ENCODE data around the gene CFD.
"Not testable (repeated sequence)": the region's sequence is repeated elsewhere in the genome, so short reads cannot be mapped to it uniquely, and the experiment has no call there.

The CFD gene

DNA sequence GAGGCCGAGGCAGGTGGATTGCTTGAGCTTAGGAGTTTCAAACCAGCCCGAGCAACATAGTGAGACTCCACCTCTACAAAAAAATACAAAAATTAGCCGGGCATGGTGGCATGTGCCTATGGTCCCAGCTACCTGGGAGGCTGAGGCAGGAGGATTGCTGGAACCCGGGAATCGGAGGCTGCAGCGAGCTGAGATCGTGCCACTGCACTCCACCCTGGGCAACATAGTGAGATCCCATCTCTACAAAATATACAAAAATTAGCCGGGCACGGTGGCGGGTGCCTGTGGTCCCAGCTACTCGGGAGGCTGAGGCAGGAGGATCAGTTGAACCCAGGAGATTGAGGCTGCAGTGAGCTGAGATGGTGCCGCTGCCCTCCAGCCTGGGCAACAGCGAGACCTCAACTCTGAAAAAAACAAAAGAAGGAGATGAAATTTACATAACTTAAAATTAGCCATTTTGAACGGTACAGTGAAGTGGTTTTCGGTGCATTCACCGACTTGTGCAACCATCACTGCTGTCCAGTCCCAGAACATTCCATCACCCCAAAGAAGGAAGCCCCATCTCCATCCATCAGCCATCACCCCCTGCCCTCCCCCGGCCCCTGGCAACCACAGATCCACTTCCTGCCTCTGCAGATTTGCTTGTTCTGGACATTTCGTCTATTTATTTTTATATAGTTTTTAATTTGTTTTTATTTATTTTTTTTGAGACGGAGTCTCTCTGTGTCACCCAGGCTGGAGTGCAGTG is 33.4 kb upstream of the CFD start:
- no peak for DNase-seq (ENCODE audit: low read depth in 2 of 2)

DNA sequence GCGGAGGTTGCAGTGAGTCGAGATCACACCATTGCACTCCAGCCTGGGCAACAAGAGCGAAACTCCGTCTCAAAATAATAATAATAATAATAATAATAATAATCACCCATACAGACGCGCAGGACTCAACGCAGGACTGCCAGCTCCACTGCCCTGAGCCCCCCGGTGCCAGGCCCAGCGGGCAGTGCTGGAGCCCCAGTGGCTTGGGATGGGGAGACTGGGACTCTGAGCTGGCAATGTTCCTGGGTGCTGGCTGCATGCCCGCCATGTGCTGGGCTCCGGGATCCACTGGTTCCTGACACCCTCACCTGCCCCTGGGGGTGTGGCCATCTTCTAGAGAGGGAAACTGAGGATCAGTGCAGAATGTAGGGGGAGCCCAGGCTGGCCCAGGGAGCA is 32.2 kb upstream of the CFD start:
- DNase-seq (ENCODE audit: low read depth in 2 of 2): no peak

DNA sequence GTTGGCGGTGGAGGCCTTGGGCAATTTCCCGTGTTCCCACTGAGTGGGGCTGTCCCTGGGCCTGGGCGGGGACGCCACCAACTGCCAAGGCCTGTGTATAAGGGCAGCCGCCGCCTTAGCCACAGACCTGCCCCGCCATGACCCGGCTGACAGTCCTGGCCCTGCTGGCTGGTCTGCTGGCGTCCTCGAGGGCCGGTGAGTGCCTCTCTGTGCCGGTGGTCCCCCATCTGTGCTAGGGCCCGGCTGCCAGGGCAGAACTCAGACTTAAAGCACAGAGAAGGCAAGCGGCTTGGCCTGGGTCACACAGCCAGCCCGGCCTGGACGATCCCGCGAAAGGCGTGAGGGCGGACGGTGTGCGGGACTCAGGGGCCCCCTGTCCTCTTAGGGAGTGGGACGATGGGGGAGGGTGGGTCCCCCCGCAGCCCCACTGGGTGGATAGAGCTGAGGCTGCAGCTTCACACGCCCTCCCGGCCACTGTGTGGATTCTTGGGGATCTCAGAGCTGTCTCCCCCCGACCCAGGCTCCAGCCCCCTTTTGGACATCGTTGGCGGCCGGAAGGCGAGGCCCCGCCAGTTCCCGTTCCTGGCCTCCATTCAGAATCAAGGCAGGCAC is 31.6 kb upstream of the CFD start, which contains the start of gene AZU1:
Gene AZU1, plus strand, starts transcription at position 128 of the 612 bp plus-strand sequence. Its CDS starts 10 bp downstream, at position 138.
- no peak for DNase-seq (ENCODE audit: low read depth in 2 of 2)

DNA sequence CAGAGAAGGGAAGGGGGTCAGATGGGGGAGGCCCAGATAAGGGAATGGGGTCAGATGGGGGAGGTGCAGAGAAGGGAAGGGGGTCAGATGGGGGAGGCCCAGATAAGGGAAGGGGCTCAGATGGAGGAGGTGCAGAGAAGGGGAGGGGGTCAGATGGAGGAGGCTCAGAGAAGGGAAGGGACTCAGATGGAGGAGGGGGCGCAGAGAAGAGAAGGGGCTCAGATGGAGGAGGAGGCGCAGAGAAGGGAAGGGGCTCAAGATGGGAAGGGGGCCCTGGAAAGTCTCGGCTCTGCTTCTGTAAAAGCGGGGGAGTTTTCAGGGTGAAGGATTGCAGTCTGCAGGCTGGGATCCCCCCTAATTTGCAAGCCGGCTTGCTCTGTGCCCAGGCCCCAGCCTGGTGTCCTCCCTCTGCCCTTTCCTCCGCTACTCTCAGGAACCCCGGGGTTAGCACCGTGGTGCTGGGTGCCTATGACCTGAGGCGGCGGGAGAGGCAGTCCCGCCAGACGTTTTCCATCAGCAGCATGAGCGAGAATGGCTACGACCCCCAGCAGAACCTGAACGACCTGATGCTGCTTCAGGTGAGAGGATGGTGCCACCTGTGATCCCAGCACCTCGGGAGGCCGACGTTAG is 30.2 kb upstream of the CFD start:
- no peak for DNase-seq (ENCODE audit: low read depth in 2 of 2)

DNA sequence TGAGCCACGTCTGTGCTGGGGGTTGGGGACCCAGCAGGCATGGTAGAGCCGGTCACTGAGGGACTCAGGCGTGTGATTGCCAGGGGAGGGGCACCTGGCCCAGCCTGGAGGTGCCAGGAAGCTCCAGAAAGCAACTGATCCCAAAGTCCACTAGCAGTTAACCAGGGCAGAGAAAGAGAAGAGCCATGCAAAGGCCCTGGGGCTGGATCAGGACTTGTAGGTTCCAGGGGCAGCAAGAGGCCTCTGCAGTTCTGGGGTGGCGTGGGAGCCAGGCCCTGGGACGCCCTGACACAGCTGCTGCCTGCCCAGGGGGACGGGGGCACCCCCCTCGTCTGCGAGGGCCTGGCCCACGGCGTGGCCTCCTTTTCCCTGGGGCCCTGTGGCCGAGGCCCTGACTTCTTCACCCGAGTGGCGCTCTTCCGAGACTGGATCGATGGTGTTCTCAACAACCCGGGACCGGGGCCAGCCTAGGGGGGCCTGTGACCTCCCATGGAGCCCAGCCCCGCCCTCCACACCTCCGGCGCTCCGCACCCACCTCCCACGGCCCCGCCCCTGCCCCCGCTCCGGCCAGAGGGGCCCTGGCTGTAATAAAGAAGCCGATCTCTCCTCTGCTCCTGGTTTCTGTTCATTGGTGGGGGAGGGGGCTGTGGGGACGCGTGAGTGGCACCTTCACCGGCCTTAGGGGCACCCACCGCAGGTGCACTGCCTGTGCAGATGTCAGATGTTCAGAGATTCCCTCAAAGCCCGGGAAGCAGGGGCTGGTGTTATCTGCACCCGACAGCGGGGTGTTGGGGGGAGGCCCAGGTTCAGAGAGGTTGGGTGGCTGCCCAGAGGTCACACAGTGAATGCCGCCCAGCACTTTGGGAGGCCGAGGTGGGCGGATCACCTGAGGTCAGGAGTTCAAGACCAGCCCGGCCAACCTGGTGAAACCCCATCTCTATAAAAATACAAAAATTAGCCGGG is 27.8 kb upstream of the CFD start:
- no peak for DNase-seq (ENCODE audit: low read depth in 2 of 2)

DNA sequence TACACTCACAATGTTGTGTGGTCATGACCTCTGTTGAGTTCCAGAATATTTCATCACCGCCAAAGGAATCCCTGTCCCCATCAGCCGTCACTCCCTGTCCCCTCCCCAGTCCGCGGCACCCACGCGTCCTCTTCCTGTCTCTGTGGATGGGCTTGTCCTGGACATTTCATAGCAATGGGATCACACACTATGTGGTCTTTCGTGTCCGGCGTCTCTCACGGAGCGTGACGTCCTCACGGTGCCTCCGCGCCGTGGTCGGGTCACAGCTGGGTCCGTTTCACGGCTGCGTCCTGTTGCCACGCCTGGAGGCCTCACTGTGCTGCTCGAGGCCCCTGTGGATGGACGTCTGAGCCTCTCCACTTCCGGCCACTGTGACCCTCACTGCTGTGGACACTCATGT is 25.2 kb upstream of the CFD start:
- DNase-seq (ENCODE audit: low read depth in 2 of 2): no peak

DNA sequence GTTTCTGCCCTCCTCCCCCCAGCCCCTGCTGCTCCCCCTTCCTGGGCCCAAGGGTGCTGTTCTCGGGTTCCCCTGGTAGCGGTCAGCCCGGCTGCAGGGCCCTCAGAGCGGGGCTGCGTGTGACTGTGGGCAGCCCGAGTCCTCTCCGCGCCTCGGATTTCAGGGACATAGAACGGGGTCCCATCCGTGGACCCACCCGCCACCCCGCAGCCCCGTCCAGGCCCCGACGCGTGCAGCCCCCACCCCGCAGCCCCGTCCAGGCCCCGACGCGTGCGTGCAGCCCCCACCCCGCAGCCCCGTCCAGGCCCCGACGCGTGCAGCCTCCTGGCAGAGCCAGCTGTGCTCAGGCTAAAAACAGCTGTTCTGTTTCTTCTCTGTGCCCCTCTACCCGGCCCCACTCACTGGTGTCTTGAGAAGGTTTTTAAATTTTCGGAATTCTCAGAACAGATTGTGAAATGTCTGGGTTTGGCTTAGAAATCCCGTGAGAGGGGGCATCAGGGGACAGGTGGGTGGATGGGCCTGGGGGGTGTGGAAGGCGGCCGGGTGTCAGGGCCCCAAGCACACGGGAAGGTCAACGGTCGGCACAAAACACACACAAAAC is 24.2 kb upstream of the CFD start:
- no peak for DNase-seq (ENCODE audit: low read depth in 2 of 2)

DNA sequence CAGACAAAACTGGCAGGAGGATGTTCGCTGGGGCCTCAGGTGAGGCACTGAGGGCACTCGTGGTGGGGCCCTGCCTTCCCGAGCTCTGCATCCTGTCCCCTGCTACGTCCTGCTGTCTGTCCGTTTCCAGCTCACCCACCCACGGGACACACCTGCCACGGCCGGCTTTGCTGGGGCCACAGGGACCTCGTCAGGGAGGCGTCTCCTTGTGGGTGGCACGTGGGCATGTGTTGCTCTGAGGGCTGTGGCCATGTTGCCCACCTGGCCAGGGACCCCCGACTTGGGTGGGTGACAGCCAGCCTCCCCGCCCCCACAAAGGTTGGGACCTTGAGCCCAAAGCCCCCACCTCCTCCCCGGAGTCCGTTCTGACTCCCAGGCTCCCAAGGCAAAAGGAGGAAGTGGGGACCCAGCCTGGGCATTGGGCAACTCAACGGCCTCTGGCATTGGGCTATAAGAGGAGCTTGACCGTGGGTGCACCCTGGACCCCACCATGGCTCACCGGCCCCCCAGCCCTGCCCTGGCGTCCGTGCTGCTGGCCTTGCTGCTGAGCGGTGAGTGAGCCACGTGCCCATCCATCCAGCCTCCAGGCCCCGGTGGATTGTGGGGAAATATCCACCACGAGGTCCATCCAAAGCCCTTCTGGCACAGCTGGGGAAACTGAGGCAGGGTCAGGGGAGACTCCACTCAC is 18.8 kb upstream of the CFD start, which contains the start of gene PRTN3:
Gene PRTN3, plus strand, starts transcription at position 481 of the 688 bp plus-strand sequence. Its CDS starts 10 bp downstream, at position 491.
- DNase-seq (ENCODE audit: low read depth in 2 of 2): no peak

DNA sequence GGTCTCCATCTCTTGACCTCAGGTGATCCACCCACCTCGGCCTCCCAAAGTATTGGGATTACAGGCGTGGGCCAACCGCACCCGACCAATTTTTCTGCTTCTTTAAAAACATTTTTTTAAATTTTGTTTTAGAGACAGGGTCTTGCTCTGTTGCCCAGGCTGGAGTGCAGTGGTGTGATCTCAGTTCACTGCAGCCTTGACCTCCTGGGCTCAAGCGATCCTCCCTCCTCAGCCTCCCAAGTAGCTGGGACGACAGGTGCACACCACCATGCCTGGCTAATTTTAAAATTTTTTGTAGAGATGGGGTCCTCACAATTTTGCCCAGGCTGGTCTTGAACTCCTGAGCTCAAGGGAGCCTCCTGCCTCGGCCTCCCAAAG is 16.7 kb upstream of the CFD start:
- not testable (repeated sequence) for DNase-seq (ENCODE audit: low read depth in 2 of 2)

DNA sequence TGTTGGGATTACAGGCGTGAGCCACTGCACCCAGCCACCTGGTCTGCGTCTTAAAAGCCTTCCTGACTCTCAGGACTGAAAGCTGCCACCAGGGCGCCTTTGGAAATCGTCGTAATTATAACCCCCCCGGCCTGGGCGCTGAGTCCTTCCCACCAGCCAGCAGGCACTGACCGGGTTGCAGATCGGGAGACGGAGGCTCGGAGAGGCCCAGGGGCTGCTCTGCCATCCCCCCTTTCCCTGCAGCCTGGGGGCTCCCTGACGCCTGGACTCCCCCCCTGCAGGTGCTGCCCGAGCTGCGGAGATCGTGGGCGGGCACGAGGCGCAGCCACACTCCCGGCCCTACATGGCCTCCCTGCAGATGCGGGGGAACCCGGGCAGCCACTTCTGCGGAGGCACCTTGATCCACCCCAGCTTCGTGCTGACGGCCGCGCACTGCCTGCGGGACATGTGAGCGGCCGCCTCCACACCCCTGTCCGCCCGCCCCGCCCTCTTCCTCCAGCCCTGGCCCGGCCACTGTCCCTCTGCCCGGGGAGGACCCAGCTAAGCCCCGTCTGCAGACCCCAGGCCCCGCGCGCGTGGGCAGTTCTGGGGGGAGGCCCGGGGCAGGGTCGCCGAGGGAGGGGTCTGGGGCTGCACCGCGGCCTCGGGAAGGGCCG is 16.2 kb upstream of the CFD start:
- no peak for DNase-seq (ENCODE audit: low read depth in 2 of 2)

DNA sequence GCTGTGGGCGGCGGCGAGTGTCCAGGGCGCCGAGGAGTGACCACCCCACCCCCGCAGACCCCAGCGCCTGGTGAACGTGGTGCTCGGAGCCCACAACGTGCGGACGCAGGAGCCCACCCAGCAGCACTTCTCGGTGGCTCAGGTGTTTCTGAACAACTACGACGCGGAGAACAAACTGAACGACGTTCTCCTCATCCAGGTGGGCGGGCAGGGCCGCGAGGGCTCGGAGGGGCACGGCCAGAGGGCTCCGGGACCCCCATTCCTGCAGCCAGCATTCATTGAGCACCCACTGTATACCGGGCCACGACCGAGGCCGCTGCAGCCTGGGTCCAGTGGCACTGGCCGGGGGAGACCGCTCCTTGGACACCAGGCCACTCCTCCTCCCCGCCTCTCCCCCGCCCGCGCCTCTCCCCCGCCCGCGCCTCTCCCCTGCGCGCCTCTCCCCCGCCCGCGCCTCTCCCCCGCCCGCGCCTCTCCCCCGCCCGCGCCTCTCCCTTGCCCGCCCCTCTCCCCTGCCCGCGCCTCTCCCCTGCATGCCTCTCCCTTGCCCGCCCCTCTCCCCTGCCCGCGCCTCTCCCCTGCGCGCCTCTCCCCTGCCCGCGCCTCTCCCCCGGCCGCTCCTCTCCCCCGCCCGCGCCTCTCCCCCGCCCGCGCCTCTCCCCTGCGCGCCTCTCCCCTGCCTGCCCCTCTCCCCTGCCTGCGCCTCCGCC is 15.5 kb upstream of the CFD start:
- DNase-seq (ENCODE audit: low read depth in 2 of 2): no peak

DNA sequence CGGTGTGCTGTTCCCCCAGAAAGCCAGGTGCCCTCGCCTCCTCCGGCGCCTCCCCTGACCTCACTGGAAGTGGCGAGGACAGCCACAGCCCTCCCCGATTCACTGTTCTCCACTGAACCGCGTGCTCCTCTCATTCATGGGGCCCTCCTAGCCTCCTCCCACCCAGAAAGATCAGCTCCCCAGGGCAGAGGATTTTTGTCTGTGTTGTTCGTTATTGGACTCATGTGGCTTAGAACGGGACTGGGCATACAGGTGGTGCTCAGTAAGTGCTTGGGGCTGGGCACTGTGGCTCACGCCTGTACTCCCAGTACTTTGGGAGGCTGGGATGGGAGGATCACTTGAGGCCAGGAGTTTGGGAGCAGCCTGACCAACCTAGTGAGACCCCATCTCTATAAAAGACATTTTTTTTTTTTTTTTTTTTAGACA is 14.9 kb upstream of the CFD start:
- DNase-seq (ENCODE audit: low read depth in 2 of 2): no peak

DNA sequence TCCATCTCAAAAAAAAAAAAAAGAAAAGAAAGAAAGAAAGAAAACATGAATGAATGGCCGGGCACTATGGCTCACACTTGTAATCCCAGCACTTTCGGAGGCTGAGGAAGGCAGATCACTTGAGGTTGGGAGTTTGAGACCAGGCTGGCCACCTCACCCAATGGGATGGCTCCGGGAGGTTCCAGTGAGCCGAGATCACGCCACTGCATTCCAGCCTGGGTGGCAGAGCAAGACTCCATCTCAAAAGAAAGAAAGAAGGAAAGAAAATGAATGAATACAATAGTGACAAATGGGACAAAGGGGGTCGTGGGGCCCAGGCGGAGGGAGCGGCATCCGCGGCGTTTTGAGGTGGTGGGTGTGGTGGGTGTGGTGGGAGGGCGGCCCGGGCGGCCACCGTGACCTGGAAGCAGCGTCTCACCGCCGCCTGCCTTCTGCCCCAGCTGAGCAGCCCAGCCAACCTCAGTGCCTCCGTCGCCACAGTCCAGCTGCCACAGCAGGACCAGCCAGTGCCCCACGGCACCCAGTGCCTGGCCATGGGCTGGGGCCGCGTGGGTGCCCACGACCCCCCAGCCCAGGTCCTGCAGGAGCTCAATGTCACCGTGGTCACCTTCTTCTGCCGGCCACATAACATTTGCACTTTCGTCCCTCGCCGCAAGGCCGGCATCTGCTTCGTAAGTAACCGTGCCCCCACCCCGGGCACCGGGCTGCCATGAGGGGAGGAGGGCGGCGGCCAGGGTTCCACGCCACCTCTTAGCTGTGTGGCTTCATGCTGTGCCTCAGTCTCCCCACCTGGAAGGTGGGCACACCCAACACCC is 13.6 kb upstream of the CFD start:
- no peak for DNase-seq (ENCODE audit: low read depth in 2 of 2)

DNA sequence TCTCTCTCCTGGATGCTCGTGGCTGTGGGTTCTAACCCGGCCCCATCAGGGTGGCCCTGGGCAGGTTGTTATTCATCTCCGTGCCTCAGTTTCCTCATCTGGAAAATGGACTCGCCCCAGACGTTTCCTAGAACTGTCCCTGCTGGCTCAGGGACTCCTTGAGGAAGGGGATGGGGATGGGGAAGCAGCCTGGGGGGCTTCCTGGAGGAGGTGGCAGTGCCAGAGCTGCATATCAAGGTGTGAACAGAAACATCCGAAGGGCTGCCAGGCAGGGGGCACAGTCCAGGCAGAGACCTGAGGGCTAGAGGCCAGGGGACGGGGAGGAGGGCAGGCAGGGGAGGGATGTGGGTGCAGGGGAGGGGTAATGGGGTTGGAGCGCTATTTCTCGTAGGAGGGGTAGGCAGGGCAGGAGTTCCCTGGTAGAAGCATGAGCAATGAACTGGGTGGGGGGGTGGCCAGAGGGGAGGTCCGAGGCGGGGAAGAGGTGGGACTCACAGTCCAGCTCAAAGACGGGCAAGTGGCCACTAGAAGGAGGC is 11.0 kb upstream of the CFD start:
- DNase-seq (ENCODE audit: low read depth in 2 of 2): no peak

DNA sequence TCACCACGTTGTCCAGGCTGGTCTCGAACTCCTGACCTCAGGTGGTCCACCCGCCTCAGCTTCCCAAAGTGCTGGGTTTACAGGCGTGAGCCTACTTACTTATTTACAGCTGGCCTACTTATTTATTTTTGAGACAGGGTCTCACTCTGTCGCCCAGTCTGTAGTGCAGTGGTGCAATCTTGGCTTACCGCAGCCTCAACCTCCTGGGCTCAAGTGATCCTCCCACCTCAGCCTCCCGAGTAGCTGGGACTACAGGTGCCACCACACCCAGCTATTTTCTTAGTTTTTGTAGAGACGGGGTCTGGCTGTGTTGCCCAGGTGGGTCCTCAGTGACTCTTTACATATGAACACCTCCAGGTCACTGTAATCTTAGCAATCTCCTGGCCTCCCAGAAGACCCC is 10.3 kb upstream of the CFD start:
- not testable (repeated sequence) for DNase-seq (ENCODE audit: low read depth in 2 of 2)

DNA sequence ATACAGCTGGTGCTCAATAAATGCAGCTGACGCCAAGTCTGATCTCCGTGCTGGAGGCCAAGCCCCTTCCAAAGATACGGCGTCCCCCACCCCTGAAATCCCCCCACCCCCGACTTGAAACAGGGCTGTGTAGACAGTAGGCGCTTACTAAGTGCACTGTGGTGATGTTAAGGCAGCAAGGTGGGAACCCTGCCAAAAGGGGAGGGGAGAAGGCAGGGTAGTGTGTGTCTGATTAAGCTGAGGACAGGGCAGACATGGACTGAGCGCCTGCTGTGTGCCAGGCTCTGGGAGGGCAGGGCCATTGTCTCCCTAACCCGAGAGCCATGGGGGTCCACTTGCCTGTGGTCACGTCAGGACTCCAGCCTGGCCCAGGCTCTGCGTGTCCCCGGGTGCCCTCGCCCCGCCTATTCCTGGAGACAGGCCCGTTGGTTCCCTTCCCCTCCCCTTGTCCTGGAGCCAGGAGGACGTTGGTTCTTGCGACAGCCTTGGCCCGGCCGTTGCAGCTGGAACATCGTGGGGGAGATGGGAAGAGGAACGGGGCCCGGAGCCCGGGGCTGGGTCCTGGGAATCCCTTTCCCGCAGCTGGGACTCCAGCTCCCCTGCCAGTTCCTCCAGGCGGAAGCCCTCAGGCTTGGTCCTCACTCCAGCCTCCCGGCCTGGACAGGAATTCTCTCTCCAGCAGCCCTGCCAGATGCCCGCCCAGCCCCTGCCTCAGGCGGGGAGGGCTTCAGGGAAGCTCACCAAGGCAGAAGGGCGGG is 9.1 kb upstream of the CFD start:
- DNase-seq (ENCODE audit: low read depth in 2 of 2): no peak

DNA sequence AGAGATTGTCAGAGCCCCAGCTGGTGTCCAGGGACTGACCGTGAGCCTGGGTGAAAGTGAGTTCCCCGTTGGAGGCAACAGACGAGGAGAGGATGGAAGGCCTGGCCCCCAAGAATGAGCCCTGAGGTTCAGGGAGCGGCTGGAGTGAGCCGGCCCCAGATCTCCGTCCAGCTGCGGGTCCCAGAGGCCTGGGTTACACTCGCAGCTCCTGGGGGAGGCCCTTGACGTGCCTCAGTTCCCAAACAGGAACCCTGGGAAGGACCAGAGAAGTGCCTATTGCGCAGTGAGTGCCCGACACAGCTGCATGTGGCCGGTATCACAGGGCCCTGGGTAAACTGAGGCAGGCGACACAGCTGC is 8.5 kb upstream of the CFD start:
- DNase-seq (ENCODE audit: low read depth in 2 of 2): no peak

All from activated CD8-positive, alpha-beta memory T cell treated with anti-CD3 and anti-CD28 coated beads for 4 hours (primary cell).